Omental fat pad (tissue), 4 donors: Measurements from ENCODE around the gene GRIK3. TPM values are rescaled to one million over a fixed set of nuclear protein-coding genes. Genes with fewer than 3 reads are reported as not detected.

Source experiments
- ATAC-seq: fragments of 150-250 bp; one replicate; pipeline ENCODE4 v1.9.1; 2016; ENCODE audit warnings: mild to moderate bottlenecking, moderate library complexity; ENCODE audit not compliant: low FRiP score
- DNase-seq: peaks from one replicate; pipeline ENCODE4 v3.0.0-alpha.2; 2019; ENCODE audit warnings: low spot score
- total RNA-seq, 4 donors: library from RNA; depleted of rRNA; stranded (reverse); fragments of >200 nt; gene quantifications; one replicate each; pipeline ENCODE4 v1.1.0, GENCODE V29; 2016
- TF ChIP-seq, protein P1 (sequence below), 3 donors: fragments of 450-650 bp; IDR thresholded peaks; one replicate each; pipeline ENCODE4 v1.5.1; 2016 to 2017; ENCODE audit warnings: antibody characterized with exemption in 3 of 3, mild to moderate bottlenecking in 3 of 3, moderate library complexity in 2 of 3

The GRIK3 gene
- total RNA-seq, 4 donors from 2014 or later, result 0.09 to 0.79 TPM; not detected in 2

DNA sequence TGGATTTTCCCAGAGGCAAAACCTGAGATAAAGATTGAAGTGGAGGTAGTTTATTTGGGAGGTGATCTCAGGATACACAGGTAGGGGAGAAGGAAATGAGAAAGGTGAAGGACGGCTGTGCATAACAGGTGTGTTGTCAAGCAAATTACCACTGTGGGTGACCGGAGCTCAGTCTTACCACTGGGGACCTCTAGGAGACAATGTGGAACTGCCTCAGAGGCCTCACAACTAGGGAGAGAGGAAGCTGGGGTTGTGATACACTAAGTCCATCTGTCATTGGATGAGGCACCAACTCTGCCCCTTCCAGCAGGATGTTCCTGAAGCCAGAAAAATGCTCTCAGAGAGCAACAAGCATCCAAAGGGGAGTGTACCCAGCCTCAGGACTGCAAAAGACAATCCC lies 32.6 kb downstream of the GRIK3 start:
- DNase-seq (no peak), ATAC-seq (no peak)
- TF ChIP-seq, protein P1, sequence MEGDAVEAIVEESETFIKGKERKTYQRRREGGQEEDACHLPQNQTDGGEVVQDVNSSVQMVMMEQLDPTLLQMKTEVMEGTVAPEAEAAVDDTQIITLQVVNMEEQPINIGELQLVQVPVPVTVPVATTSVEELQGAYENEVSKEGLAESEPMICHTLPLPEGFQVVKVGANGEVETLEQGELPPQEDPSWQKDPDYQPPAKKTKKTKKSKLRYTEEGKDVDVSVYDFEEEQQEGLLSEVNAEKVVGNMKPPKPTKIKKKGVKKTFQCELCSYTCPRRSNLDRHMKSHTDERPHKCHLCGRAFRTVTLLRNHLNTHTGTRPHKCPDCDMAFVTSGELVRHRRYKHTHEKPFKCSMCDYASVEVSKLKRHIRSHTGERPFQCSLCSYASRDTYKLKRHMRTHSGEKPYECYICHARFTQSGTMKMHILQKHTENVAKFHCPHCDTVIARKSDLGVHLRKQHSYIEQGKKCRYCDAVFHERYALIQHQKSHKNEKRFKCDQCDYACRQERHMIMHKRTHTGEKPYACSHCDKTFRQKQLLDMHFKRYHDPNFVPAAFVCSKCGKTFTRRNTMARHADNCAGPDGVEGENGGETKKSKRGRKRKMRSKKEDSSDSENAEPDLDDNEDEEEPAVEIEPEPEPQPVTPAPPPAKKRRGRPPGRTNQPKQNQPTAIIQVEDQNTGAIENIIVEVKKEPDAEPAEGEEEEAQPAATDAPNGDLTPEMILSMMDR (IDR thresholded peaks at IDR 0.05), result no peak

- no peak for ATAC-seq
- TF ChIP-seq, protein P1 (IDR thresholded peaks at IDR 0.05), result no peak
- DNase-seq, result no peak
Observed at GRCh38 chr1:36996106-36996505, 38.2 kb downstream of the GRIK3 start.

GRCh38 chr1:36994868-36995267 lies 39.4 kb downstream of the GRIK3 start:
- no peak for ATAC-seq
- TF ChIP-seq, protein P1 (IDR thresholded peaks at IDR 0.05), result no peak
- no peak for DNase-seq

DNA sequence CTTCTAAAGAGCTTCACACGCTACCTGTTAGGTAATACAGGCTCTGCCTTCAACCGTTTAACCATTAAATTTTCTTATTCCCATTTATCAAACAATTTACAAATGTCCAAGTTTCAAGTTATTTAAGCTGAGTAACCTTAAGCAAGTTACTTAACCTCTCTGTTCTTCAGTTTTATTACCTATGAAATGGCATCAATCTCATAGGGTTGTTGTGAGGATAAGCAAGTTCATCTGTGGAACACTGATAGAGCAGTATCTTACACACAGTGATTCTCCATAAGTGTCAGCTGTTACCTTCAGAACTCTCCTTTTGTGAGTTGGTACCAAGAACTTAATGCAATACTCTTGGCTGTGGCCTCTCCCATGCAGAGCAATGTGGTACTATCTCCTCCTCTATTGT lies 40.0 kb downstream of the GRIK3 start:
- TF ChIP-seq, protein P1 (IDR thresholded peaks at IDR 0.05), result no peak
- DNase-seq, result no peak
- ATAC-seq, result no peak

- TF ChIP-seq, protein P1 (IDR thresholded peaks at IDR 0.05), result no peak
- no peak for ATAC-seq
- no peak for DNase-seq
Observed at GRCh38 chr1:36992139-36992943, 42.0 kb downstream of the GRIK3 start.

DNA sequence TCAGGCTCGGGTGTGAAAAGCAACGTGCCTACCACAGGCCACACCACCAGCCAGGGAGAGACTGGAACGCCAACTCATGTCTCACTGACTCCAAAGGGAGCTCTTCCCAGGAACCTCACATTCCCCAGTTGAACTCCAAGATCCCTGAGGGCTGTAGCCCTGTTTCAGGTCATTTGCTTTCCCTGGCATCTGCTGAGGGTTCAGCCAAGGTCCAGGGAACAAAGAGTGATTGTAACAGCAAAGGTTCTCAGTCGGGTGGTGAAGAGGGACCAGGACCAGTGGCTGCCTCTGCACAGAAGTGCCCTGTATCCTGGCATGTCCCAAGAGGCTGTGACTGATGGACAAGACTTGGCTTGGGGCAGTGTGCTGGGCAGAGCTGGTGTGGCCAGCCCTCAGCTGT lies 42.8 kb downstream of the GRIK3 start:
- DNase-seq (no peak), ATAC-seq (no peak)

More for the DNA sequence above, 42.8 kb downstream of the GRIK3 start:
- TF ChIP-seq, protein P1 (IDR thresholded peaks at IDR 0.05), result no peak
